Stimulated activated CD8-positive, alpha-beta memory T cell treated with anti-CD3 and anti-CD28 coated beads, Interleukin-2, amount 100 ng/mL, for 1 hour (primary cell): ENCODE measurements around the gene ZC3H18.

Experiments used
- DNase-seq, 2 donors: peaks; one replicate each; pipeline ENCODE4 v3.0.0-alpha.2; 2020; ENCODE audit warnings: low read depth in 2 of 2

The ZC3H18 gene

DNA sequence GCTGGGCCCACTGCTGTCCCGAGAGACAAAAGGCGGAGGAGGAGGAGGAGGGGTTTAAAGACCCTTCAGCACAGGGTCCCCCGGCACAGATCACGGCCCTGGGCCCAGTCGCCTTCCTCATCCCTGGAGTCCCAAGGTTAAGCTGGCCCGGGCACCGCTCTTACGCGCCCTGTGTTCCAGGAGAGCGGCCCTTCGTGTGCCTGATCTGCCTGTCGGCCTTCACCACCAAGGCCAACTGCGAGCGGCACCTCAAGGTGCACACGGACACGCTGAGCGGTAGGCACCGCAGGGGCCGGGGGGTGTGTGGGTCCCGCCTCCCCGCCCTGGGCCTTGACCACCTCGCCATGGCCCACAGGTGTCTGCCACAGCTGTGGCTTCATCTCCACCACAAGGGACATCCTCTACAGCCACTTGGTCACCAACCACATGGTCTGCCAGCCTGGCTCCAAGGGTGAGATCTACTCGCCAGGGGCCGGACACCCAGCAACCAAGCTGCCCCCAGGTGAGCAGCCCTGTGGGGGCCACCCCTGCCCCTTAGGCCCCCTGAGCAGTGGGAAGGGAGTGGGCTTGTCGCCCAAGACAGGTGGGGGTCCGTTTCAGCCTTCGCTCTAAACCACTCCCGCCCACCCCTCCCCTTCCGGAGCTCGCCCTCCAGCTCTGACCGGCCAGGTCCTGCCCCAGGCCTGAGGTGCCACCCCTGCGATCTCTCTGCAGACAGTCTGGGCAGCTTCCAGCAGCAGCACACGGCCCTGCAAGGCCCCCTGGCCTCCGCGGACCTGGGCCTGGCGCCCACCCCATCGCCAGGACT is 37.6 kb upstream of the ZC3H18 start:
- DNase-seq: no peak

DNA sequence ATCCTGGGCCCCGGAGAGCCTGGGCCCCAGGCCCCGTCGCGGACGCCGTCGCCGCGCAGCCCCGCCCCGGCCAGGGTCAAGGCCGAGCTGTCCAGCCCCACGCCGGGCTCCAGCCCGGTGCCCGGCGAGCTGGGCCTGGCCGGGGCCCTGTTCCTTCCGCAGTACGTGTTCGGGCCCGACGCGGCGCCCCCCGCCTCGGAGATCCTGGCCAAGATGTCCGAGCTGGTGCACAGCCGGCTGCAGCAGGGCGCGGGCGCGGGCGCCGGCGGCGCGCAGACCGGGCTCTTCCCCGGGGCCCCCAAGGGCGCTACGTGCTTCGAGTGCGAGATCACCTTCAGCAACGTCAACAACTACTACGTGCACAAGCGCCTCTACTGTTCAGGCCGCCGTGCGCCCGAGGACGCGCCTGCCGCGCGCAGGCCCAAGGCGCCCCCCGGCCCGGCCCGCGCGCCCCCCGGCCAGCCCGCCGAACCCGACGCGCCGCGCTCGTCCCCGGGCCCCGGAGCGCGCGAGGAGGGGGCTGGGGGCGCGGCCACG is 36.8 kb upstream of the ZC3H18 start:
- DNase-seq: no peak

DNA sequence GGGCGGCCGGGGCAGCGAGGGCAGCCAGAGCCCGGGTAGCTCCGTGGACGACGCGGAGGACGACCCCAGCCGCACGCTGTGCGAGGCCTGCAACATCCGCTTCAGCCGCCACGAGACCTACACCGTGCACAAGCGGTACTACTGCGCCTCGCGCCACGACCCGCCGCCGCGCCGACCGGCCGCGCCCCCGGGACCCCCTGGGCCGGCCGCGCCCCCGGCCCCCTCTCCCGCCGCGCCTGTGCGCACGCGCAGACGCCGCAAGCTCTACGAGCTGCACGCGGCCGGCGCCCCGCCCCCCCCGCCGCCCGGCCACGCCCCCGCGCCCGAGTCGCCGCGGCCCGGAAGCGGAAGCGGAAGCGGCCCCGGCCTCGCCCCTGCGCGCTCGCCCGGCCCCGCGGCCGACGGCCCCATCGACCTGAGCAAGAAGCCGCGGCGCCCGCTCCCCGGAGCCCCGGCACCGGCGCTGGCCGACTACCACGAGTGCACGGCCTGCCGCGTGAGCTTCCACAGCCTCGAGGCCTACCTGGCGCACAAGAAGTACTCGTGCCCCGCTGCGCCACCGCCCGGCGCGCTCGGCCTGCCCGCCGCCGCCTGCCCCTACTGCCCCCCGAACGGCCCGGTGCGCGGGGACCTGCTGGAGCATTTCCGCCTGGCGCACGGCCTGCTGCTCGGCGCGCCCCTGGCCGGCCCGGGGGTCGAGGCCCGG is 36.1 kb upstream of the ZC3H18 start:
- DNase-seq: peak; percentile 56 to 61

DNA sequence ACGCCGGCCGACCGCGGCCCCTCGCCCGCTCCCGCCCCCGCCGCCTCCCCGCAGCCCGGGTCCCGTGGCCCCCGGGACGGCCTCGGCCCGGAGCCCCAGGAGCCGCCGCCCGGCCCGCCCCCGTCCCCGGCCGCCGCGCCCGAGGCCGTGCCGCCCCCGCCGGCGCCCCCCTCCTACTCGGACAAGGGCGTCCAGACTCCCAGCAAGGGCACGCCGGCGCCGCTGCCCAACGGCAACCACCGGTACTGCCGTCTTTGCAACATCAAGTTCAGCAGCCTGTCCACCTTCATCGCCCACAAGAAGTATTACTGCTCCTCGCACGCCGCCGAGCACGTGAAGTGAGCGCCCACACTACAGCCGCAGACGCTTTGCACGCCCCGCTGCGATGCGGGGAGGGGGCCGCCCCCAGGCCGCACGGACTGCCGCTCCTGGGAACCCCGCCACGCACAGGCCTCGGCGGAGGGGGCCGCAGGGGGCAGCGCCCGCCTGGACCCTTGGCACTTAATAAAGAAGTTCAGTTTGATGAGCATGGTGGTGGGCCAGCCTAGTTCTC is 35.5 kb upstream of the ZC3H18 start:
- no peak for DNase-seq

DNA sequence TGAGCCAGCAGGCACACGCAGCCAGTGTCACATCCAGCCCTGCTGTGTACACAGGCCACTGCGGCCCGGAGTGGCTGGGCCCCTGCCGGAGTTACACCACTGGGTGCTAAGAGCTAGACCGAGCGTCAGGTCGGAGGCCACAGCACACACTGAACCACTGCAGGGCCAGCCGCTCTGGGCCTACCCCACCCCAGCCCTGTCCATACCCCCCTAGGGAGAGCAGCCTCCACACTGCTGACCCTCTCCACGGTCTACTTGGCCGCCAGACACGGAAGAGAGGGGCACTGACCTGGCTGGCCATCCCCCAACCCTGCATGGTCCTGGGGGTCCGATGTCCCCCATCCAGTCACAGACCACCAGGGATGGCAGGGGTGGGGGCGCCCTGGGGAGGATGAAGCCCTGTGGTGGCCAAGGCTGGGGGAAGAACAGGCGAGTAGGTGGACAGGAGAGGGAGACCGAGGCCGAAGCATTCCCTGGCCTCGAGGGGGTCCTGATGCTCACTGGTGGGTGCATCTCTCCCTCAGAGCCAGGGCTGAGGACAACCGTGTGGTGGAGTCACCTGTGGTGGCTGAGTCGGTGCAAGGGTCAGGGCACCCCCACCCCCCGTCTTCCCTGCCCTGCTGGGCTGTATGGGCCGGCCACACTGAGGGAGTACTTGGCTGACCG is 34.9 kb upstream of the ZC3H18 start:
- DNase-seq: no peak

DNA sequence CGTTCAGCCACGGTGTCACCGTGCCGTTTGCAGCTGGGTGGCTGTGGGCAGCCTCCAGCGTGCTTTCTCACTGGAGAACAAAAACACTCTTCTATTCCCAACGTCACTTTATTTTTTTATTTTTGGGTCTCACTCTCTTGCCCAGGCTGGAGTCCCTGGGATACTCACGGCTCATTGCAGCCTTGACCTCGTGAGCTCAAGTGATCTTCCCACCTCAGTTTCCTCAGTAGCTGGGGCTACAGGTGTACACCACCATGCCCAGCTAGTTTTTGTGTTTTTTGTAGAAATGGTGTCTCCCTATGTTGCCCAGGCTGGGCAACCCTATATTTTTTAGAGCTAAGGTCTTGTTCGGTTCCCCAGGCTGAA is 34.4 kb upstream of the ZC3H18 start:
- DNase-seq: no peak

DNA sequence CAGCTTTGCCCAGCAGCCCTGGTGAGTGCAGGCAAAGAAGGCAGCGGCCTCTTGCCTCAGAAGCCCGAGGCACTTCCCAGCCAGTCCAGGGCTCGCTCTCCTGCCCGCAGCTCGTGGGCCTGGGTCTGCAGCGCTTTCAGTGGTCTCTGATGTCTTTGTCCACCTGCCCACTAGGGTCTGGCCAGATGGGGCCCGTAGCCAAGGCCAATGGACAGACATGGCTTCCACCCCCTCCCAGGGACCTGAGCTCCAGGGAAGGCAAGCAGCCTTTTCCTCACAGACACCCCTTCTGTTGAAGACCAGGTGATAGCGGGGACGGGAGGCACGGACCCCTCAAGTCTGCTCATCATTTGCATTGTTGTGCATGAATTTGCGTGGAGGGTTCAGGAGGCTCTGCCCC is 33.7 kb upstream of the ZC3H18 start:
- DNase-seq: no peak

DNA sequence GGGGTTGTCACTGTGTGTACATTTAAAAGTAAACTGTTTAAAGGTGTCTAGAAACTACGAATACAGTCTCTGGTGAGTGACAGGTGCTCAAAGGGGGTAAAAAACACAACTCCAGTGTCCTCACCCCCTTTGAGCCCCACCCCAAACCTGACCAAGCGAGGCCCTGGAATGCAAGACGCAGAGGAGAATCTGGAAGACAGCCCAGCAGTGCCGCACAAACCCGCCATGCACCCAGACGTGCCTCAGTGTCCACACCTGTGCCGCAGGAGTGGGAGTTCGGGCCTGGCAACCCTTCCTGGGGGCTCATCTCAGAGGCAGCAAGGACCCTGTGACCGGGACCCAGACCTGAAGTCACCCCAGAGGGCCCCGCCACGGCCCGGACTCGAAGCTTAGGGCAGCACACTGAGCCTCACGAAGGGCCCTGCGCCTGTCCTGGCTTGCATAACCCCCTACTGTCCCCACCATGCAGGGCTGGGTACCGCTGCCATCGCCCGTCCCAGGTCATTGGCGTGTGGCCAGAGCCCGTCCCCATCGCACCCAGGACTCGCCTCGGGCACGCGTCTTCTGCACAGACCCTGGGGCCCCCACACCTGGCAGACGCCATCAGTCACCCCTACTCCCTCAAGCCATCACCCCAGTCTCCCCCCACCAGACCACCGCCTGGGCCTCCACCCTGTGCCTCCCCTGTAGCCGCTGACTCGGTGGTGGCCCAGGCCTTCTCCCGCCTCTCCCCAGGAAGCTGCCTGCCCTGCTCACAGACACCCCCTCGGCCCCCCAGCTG is 33.0 kb upstream of the ZC3H18 start:
- no peak for DNase-seq

DNA sequence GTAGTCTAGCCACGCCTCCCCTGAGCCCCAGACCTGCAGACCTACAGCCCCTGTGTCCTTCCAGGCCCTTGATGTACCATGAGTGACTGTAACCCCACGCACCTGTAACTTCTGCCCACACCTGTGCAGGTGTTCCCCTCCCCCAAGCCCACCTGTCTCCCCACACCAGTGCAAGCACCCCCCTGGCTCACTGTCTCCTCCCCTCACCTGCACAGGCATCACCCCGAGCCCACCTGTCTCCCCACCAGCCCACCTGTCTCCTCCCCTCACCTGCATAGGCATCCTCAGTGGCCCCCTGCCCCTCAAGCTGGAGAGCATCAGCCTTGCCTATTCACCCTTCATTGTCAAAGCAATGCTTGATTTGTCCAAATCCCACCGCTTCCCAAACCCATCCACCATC is 32.3 kb upstream of the ZC3H18 start:
- no peak for DNase-seq

DNA sequence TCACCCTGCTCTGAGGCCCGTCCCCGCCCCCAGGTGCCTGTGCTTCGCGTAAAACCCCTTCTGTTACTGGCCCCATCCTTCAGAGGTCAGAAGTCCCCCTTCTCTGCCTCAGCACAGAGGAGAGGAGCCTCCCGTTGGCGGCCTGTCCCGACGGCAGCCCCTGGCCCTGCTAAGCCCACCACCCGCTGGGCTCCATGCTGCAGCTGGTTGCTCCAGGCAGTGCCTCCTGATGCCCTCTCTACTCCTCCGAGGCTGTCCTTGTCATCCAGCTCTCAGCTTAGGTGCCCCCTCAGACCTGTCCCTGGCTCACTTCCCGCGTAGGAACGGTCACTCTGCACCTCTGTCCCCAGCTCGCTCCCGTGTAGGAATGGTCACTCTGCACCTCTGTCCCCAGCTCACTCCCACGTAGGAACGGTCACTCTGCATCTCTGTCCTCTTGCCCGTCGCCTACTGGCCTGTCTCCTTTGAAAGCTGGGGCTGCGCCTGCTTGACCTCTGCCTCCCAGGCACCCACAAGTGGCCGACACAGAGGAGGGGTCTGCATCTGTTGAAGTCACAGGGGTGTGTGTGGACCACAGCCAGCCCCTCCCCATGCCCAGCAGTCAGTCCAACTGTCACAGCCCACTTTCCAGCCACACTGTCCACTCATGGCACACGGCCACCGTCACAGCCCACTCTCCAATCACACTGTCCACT is 31.7 kb upstream of the ZC3H18 start:
- DNase-seq: no peak

DNA sequence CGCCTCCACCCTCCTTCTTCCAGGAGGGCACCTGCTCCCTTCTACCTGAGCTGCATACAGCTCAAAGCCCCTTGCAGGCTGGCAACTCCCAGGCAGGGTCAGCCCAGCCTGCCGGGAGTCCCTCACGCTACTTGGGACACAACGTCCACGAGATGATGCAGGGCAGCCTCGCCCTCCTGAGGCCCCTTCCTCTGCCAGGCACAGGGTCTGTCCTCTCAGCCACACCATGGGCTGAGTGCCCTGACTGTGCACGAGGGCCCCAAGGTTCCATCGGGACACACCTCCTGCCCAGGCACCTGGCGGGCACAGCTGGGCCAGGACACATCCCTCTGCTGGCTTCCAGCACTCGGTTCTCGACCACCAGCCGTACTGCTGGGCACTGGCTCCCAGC is 30.9 kb upstream of the ZC3H18 start:
- no peak for DNase-seq

DNA sequence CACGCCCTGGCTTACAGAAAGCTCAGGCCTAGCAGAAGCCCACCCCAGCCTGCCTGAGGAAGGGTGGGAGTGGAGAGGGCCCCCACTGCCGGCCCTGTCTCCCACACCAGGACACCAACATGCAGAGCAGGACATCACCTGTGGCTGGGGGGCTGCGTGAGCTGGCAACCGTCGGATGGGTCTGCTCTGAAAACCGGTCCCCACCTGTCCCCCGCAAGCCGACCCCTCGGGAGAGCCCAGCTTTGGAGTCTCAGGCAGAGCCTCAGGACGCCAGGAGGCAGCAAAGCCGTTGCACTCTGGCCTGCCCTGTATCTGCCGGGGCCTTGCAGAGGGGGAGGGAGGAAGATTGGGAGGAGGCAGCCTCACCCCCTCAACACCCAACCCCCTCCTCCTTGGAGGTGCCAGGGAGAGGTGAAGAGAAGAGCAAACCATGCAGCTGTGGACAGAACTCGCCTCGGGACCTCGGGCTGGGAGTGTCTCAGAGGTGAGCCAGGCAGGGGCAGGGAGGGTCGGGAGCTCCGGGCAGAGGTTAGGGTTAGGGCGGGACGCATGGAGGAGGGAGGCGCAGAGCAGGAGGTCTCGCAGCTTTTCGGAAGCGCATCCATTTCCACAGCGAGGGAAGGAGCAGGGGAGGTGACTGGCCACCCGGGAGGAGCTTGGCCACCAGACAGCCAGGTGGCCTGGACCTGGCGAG is 30.4 kb upstream of the ZC3H18 start:
- DNase-seq: no peak

DNA sequence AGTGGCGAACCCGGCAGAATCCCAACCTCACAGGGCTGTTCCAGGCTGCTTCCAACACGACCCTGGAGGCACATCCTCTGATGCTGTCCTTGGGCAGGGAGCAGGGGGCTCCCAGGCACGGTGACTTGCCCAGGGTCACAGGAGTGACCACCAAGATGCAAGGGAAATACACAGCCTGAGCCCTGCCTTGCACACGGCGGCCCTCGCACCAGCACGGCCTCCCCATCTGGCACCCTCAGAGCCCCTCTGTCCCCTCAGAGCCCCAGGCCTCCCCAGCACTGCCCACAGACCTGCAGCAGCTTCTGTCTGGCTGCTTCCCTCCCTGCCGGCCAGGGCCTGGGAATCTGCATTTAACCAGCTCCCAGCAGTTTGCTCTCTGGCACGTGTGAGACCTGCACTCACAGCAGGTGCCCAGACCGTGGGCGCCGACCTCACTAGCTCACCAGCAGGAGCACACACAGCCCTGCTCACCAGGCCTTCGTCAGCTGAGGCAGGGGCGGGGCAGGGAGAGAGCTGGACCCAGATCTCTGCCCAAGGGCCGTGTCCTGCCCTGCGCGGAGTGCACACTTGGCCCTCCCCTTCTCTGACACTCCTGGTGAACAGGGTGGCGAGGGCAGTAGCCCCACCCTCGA is 29.7 kb upstream of the ZC3H18 start:
- no peak for DNase-seq

DNA sequence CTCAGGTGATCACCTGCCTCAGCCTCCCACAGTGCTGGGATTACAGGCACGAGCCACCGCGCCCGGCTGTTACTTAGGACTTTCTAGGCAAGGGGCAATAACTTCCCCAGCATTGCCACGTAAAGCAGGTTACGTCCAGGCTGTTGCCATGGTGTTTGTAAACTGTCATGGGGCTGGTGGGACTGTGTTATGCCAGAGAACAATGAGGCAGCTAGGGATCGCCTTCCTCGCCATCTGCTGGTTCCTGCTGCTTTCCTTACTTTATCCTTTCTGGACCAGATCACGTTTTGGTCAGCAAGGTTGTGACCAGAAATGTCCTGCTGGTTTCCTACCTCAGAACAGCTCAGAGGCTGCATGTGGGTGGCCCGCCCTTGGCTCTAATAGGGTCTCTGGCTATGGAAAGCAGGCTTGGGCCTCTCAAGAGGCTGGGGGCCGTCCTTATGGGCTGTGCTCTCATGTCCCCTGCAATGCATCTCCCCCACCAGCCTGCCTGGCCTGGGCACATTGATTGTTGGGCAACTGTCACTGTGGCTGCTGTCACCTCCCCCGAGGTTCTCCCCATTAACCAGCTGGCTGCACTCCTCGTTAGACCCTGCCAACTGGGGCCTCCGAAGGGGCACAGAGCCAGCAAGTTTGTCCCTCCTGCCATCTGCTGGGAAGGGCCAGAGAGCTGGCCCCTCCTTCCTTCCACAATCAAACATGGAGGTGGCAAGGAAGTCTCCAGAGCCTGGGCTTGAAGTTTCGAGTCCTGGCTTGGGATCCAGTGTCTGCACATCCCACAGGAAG is 28.2 kb upstream of the ZC3H18 start:
- no peak for DNase-seq

DNA sequence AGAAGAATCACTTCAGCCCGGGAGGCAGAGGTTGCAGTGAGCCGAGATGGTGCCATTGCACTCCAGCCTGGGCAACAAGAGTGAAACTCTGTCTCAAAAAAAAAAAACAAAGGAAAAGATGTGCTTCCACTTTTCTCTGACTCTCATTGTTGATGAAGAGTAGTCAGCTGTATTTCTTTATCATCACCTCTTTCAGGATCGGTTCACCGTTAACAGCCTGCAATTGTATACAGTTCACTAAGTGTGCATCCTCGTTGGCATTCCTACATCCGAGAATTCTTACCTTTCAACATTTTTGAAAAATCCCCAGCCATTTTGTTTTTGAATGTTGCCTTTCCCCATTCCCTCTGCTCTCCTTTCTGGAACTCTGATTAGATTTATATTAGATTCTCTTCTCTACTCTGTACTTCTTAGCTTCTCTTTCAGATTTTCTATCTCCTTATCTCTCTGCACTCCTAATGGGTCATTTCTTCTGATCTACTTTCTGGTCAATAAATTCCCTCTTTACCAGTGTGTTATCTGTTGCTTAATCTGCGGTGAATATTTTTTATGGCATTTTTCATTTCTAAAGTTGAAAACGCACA is 26.9 kb upstream of the ZC3H18 start:
- DNase-seq: no peak

DNA sequence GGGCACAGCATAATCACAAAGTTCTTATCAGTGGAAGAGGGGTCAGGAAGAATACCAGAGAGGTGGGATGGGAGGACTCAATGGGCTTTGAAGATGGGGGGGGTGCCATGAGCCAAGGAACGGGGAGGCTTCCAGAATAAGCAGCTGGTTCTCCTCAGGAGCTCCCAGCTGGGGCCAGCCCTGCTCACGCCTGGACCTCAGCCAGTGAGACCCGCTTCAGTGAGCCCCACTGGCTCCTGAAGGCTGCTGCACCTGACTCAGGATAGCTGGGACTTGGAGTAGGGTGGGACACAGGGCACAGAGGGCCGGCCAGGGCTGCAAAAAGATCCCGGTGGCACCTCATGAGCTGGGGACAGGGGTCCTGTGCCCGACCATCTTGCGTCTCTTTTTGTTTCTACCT is 24.4 kb upstream of the ZC3H18 start:
- DNase-seq: no peak

DNA sequence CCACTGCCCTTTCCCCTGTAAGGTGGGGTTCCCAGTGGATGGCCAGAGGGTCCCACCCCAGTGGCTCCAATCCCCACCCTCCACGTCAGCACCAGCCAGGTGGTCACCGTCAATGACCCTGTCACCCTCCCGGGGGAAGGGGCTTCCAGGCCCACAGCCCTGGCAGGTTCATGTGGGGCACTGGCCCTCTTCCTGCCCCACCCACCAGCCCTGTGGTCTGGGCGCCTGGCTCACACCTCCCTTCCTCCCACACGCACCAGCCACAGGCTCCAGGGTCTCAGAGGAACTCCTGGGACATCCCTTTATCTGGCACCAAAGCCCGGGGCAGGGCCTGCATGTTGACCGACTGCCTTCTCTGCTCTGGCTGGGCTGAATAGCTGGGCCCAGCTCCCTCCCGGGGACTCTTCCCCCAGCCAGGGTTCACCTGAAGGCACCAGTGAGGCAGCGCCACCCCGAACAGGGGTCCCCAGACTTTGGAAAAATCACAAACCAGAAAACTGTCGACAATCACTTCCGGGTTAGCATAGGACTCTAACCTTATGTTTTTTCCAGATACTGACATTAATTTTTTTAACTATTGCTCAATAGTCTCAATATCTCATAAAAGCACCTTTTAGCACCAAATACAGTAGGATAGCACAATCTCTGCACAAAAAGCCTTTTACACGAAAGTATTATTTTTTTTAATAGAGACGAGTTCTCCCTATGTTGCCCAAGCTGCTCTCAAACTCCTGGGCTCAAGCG is 21.9 kb upstream of the ZC3H18 start:
- no peak for DNase-seq

DNA sequence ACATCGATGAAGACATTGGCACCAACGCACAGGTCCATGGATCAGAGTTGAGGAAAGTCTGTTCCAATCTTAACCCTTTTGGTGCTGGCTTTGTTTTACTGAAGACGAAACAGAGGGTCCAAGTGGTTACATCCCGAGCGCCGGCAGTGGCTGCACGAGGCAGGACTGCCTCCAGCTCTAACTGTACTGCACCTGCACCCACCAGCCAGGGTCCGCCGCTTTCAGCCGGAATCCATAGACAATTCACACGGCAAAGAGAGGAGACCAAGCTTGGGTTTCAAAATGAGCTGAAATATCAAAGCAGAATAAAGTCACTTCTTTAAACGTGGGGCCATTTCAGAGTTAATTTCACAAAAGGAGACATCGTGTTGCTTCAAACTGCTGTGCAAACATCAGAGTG is 21.2 kb upstream of the ZC3H18 start:
- DNase-seq: no peak
